RWPE2 (cell line): ENCODE measurements around the gene TSC22D4.
A peak's percentile ranks its signal among the peaks of the same experiment; 100 is the strongest.
"Not testable (repeated sequence)": the region's sequence is repeated elsewhere in the genome, so short reads cannot be mapped to it uniquely, and the experiment has no call there.

Experiments used
- ATAC-seq: fragments of 200-7000 bp; cut with Tn5 transposase; 3 replicates; pipeline ENCODE4 v1.9.1; 2021; ENCODE audit warnings: low read depth
- DNase-seq: peaks from one replicate; pipeline ENCODE4 v3.0.0-alpha.2; 2020; ENCODE audit warnings: low spot score
- H3K27ac ChIP-seq: fragments of 450-650 bp; 2 replicates; pipeline ENCODE4 v1.5.1; 2017; ENCODE audit warnings: mild to moderate bottlenecking; ENCODE audit not compliant: poor library complexity, severe bottlenecking
- H3K27me3 ChIP-seq: fragments of 250-450 bp; sonication (Bioruptor Pico); 2 replicates; pipeline ENCODE4 v1.5.1; 2021; ENCODE audit warnings: mild to moderate bottlenecking, moderate library complexity; ENCODE audit not compliant: insufficient read depth, poor library complexity, severe bottlenecking
- H3K36me3 ChIP-seq: fragments of 250-450 bp; sonication (Bioruptor Pico); 2 replicates; pipeline ENCODE4 v1.5.1; 2020; ENCODE audit warnings: low read depth, mild to moderate bottlenecking, moderate library complexity
- H3K4me1 ChIP-seq: fragments of 250-450 bp; sonication (Bioruptor Pico); 2 replicates; pipeline ENCODE4 v1.5.1; 2021; ENCODE audit warnings: mild to moderate bottlenecking, moderate library complexity; ENCODE audit not compliant: insufficient read depth, poor library complexity, severe bottlenecking
- H3K4me3 ChIP-seq: fragments of 250-450 bp; sonication (Bioruptor Pico); 2 replicates; pipeline ENCODE4 v1.5.1; 2021; ENCODE audit warnings: mild to moderate bottlenecking, moderate library complexity; ENCODE audit not compliant: severe bottlenecking
- H3K9me3 ChIP-seq: fragments of 250-450 bp; sonication (Bioruptor Pico); 2 replicates; pipeline ENCODE4 v1.5.1; 2021; ENCODE audit warnings: mild to moderate bottlenecking, moderate library complexity; ENCODE audit not compliant: severe bottlenecking
- CTCF ChIP-seq: fragments of 450-650 bp; IDR thresholded peaks from one replicate; pipeline ENCODE4 v1.5.1; 2017; ENCODE audit warnings: mild to moderate bottlenecking, moderate library complexity; ENCODE audit not compliant: poor library complexity, severe bottlenecking

Gene TSC22D4

GRCh38 chr7:100478958-100479660, at the start of gene TSC22D4:
Gene TSC22D4 (minus strand): TSS chr7:100479214. CDS start chr7:100478038, 1,176 bp downstream.
- peaks cover 12% of the 10 kb centered on the region for H3K36me3 ChIP-seq
- TF ChIP-seq CTCF = no peak
- H3K9me3 ChIP-seq = no peaks in the 10 kb centered on the region
- DNase-seq = peak; percentile 91
- H3K4me3 ChIP-seq = peak within 1 kb of the TSS; percentile 84
- H3K4me1 ChIP-seq = no peaks in the 10 kb centered on the region
- peak within 1 kb of the TSS; percentile 64 for H3K27ac ChIP-seq
- H3K27me3 ChIP-seq = no peaks in the 10 kb centered on the region
- ATAC-seq = peak; percentile 81

GRCh38 chr7:100528108-100528866, 49.3 kb upstream of the TSC22D4 start:
- not testable (repeated sequence) for H3K27ac ChIP-seq, H3K4me3 ChIP-seq, H3K27me3 ChIP-seq

GRCh38 chr7:100523192-100523591, 44.2 kb upstream of the TSC22D4 start:
- not testable (repeated sequence) for DNase-seq, ATAC-seq

More at GRCh38 chr7:100528108-100528866, 49.3 kb upstream of the TSC22D4 start:
- not testable (repeated sequence) for DNase-seq, H3K9me3 ChIP-seq, H3K36me3 ChIP-seq, ATAC-seq, H3K4me1 ChIP-seq

GRCh38 chr7:100521909-100522593, 43.0 kb upstream of the TSC22D4 start:
- not testable (repeated sequence) for DNase-seq, H3K9me3 ChIP-seq, ATAC-seq

More at GRCh38 chr7:100523192-100523591, 44.2 kb upstream of the TSC22D4 start:
- not testable (repeated sequence) for H3K27ac ChIP-seq, H3K4me3 ChIP-seq, H3K4me1 ChIP-seq, H3K36me3 ChIP-seq, H3K27me3 ChIP-seq, H3K9me3 ChIP-seq

GRCh38 chr7:100521076-100521475, 42.1 kb upstream of the TSC22D4 start:
- Histone ChIP-seq H3K27me3 (no peaks in the 10 kb centered on the region), H3K4me3 (no peak overlapping the region), H3K9me3 (no peaks in the 10 kb centered on the region), H3K36me3 (no peaks in the 10 kb centered on the region), H3K27ac (no peak overlapping the region), H3K4me1 (peaks cover 2% of the 10 kb centered on the region)
- ATAC-seq = no peak
- DNase-seq = no peak
- TF ChIP-seq CTCF = no peak

More at GRCh38 chr7:100521909-100522593, 43.0 kb upstream of the TSC22D4 start:
- H3K4me3 ChIP-seq, H3K27me3 ChIP-seq, H3K36me3 ChIP-seq, H3K4me1 ChIP-seq, H3K27ac ChIP-seq: not testable (repeated sequence)

GRCh38 chr7:100520138-100520537, 41.1 kb upstream of the TSC22D4 start:
- ATAC-seq = no peak
- no peak for TF ChIP-seq CTCF

More at GRCh38 chr7:100520138-100520537, 41.1 kb upstream of the TSC22D4 start:
- no peak for DNase-seq
- H3K27ac ChIP-seq = no peak overlapping the region
- H3K4me1 ChIP-seq = peaks cover 11% of the 10 kb centered on the region
- H3K9me3 ChIP-seq = no peaks in the 10 kb centered on the region
- H3K36me3 ChIP-seq = no peaks in the 10 kb centered on the region
- no peaks in the 10 kb centered on the region for H3K27me3 ChIP-seq
- H3K4me3 ChIP-seq = no peak overlapping the region
